Measurements from ENCODE around the gene WASF2.

DNA sequence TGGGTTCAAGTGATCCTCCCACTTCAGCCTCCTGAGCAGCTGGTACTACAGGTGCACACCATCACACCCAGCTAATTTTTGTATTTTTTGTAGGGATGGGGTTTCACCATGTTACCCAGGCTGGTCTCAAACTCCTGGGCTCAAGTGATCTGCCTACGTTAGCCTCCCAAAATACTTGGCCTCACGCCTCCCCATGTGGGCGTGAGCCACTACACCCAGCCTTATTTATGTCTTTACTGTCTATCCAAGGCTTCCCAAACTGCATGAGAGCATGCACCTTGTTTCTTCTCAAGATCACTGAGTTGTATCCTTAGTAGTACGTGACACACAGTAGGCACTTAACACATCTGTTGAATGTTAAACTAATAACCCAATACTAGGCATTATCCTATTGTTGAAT, 14.2 kb downstream of the WASF2 start:
- TF ChIP-seq GATA2 (IDR thresholded peaks at IDR 0.05; ENCODE audit: low read depth, low read length) (no peak), GATA3 (IDR thresholded peaks at IDR 0.05; ENCODE audit: low read depth, low read length) (no peak)
